NCI-H524 treated with DMSO at 0.1 percent for 48 hours (cell line): ENCODE measurements around the gene BMPR1B.
"Not testable (repeated sequence)": the region's sequence is repeated elsewhere in the genome, so short reads cannot be mapped to it uniquely, and the experiment has no call there.

Experiments used
- DNase-seq: peaks from one replicate; lab custom pipeline; 2025; lab: John Stamatoyannopoulos, UW

Gene BMPR1B

GRCh38 chr4:94833394-94833793 is 75.6 kb downstream of the BMPR1B start:
- no peak for DNase-seq

GRCh38 chr4:94834501-94834900 is 76.7 kb downstream of the BMPR1B start:
- DNase-seq, result no peak

DNA sequence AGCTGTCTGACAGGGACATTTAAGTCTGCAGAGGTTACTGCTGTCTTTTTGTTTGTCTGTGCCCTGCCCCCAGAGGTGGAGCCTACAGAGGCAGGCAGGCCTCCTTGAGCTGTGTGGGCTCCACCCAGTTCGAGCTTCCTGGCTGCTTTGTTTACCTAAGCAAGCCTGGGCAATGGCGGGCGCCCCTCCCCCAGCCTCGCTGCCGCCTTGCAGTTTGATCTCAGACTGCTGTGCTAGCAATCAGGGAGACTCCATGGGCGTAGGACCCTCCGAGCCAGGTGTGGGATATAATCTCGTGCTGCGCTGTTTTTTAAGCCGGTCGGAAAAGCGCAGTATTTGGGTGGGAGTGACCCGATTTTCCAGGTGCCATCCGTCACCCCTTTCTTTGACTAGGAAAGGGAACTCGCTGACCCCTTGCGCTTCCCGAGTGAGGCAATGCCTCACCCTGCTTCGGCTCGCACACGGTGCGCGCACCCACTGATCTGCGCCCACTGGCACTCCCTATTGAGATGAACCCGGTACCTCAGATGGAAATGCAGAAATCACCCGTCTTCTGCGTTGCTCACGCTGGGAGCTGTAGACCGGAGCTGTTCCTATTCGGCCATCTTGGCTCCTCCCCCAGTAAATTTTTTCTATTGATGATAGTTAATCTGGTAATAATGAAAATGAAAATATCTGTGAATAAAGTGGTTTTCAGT is 83.6 kb downstream of the BMPR1B start:
- DNase-seq, result not testable (repeated sequence)

DNA sequence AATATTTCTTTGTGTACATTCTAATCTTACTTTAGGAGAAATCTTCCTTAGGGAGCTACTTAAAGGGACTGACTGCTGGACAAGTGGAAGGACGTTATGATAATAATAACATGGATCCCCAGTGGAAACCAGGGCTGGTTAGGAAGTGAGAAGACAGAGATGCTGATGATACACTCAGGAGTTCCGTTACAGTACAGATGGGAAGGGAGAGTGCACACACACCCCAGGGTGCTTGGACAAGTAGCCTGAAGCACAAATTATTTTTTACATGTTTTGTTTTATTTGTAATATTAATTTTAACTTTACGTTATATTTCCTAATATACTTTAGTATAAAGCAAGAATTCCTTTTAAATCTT is 84.1 kb downstream of the BMPR1B start:
- no peak for DNase-seq

DNA sequence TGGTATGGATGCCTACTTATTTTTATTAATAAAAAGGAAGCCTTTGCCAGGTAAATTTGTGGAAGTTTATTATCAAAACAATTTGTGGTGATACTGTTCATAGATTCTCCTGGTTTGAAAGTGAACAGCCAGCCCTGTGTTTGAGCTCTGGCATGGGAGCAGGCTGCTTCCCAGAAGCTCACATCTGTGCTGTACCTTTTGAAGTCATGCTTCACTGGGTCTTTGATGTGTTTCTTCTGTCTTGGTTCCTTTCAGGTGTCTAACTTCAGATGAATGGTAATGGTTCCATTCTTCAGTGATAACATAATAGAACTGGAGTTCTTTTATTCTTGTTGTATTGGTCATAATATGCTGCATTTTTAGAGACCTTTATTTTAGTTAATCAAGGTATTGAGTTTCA is 85.5 kb downstream of the BMPR1B start:
- no peak for DNase-seq

DNA sequence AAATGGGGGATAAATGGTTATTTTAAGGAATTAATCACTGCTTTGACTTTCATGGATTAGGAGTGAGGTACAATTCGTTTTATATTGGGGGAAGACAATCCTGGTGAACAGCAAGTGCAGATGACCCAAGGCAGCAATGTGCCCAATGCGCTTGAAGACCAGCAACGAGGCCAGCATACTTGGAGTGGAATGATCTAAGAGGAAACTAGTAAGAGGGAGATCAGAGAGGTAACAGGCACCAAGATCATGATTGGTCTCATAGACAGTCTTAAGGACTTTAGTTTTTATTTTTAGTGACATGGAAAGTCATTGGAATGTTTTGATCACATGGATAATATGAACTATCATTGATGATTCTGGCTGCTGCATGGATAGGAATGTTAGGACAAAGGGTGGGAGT is 90.6 kb downstream of the BMPR1B start:
- no peak for DNase-seq

DNA sequence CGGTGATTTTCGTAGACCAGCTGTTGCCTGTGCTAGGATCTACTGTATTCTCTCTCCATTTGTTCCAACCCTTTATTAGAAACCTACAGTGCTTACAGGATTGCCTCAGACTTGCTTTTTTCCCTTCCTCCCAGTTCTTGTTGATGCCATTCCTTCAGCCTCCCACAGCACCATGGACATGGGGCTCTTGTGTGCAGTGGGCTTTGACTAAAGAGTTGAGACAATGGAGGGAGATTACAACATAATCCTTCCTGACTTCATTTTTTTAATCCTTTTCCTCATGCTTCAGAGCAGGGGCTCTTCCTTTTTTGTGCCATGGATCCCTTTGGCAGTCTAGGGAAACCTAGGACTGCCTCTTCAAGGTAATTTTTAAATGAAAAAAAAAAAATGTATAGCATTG is 92.1 kb downstream of the BMPR1B start:
- DNase-seq, result no peak

DNA sequence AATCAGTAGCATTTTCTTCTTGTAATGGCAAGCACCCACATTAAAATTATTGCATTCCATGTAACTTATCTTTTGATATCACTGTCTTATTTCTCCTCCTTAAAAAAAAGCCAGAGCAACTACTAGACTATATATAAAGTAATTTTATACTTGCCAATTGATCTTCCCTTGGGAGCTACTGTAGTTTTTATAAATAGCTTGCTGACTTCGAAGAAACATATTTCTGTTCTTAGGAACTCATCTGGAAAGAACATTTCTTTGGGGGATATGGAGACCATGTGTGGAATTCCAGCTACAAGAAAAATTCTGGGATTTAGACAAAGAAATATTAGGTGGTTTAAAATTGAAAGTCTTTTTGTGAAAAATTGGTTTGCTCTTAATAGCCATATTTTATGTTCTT is 94.9 kb downstream of the BMPR1B start:
- DNase-seq, result no peak

DNA sequence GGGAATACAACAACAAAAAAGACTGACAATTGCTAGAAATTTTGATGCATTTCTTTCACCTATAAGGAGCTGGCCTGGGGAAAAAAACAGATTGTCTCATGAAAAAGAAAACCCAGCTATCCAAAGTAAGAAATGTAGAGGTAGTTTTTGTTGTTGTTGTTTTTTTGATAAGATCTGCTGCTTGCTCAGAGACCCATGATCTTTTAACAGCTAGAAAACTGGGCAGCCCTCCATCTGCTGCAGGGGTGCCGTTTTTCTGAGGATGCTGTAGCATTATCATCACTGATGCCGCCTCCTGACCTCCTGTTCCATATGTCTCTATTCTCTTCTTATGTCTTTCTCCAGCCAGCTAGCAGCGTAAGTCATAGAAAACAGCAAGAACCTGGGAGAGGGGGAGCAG is 98.3 kb downstream of the BMPR1B start:
- DNase-seq, result no peak

DNA sequence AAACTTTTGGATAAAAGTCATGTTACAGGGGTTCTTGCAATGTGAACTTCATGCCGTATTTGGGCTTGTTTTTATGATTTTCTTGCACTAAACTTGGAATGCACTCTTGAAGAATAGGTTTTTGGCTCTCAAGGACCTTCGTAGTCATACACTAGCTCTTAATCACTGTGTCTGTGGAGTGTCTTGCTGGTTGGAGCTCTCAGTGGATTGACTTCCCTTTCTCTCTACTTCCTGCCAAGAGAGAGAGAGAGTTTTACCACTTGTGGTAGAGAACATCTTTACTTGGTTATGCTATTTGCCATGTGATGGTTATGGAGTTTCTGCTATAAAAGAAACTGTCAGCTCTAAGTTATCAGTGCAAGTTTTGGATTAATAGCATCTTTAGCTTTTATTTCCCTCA is 112.4 kb downstream of the BMPR1B start:
- no peak for DNase-seq

GRCh38 chr4:94871644-94872305 is 114.0 kb downstream of the BMPR1B start:
- no peak for DNase-seq

- no peak for DNase-seq
These were observed 120.2 kb downstream of the BMPR1B start for GRCh38 chr4:94877973-94878372.

GRCh38 chr4:94880956-94881355 is 123.2 kb downstream of the BMPR1B start:
- DNase-seq, result no peak

DNA sequence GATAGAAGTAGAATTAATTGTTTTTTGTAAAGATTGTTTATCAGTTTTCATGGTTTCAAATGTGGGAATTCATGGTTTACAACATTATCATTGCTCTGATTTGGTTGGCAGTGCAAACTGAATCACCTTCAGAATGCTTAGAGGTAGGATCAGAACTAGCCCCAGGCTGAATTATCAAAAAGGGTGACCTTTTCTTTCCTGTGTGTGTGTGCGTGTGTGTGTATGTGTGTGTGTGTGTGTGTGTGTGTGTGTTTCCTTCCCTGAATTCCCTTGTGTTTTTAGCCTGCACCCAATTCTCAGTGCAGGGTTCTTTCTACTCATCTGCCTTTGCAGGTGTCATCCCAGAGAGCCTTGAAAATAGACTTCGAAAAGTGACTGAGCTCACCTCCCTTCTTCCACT is 125.0 kb downstream of the BMPR1B start:
- DNase-seq, result no peak

DNA sequence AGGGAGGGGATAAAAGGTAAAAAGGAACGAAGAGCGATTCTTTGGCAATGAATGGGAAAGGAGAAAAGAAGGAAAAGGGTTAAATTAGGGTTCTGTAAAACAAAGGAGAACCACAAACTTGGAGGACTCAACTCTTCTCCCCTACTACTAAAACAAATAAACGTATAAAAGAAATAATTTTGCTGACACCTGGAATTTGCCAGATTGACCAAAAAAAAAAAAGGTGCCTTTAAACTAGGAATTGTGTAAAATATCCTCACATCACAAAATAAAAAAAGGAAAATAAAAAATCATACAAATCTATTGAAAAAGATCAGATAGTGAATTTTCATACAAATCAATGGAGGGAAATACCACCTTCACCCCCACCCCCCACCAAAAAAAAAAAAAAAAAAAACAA is 129.3 kb downstream of the BMPR1B start:
- no peak for DNase-seq

GRCh38 chr4:94889523-94889922 is 131.8 kb downstream of the BMPR1B start:
- no peak for DNase-seq

DNA sequence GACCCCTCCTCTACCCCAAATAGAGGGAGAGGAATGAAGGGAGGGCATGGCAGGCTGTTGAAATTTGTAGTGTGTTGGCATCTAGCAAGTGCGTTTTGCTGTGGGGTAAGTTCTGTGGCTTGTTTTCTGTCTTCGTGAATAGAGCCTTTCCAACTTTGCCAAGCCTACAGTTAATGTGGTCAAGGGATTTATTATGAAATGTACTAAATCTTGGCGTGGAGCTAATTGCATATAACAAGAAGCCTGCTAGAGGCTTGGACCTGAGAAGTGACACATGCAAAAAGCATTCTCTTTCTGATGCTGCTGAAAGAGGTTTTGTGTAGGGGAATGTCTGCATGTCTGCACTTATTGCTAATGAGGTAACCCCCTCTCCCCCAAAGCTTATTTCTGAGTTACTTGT is 132.2 kb downstream of the BMPR1B start:
- no peak for DNase-seq

- DNase-seq, result no peak
These were observed 132.8 kb downstream of the BMPR1B start for GRCh38 chr4:94890579-94890978.

GRCh38 chr4:94892051-94892450 is 134.3 kb downstream of the BMPR1B start:
- DNase-seq, result no peak

DNA sequence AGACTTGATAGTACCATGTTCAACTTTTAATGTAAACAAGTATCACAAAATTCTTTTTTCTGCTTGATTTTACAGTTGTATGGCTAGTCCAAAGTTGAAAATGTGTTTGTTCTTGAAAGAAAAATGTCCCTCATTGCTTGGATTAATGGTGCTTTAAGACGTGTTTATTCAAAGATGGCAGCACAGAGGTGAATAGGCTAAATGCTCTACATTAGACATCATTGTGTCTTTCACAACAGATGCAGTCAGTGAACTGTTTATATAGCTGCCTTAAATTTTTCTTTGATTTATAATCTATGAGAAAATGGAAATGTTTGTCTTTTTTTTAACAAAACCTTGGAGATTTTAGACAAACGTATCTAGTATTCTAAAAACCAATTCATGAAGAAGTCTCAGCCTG is 137.3 kb downstream of the BMPR1B start:
- no peak for DNase-seq

DNA sequence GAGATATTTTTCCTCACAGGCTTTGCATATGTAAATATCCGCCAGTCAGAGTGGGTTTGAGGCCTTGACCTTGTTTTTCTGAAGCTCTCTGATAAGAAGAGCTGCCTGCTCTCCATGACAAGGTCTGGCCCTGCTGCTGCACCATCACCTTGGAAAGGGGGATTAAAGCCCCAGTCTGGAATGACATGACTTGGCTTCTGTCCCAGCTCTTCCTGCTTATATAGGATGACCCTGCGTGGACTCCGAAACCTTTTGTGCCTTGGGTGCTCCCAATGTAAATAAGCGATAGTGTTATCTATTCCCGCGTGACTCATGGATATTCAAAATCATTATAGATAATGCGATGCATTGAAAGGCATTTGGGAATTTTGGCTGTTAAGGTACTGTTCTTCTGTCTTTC is 139.3 kb downstream of the BMPR1B start:
- DNase-seq, result no peak

- DNase-seq, result no peak
These were observed 147.8 kb downstream of the BMPR1B start for GRCh38 chr4:94905511-94905910.

GRCh38 chr4:94909645-94910044 is 151.9 kb downstream of the BMPR1B start:
- no peak for DNase-seq

DNA sequence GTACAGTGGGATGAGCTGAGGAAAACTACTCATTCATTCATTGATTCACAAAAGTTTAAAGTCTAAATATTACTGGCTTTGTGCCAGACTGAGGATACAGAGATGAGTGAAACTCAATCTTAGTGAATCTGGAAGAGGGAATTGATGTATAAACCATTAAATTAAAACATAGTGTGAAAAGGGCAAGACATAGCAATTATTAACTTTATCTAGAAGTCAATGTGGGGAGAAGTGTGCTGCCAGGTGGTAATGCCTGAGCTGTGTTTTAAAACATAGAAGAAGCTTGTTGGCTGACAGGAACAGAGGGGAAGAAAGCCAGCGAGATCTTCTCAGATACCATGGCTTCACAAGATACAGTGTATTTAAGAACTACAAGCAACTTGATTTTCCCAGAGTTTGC is 153.4 kb downstream of the BMPR1B start:
- DNase-seq, result no peak
